GM19240 (cell line): ENCODE results near the gene FAM241B.

Experiments used
- DNase-seq: peaks from one replicate; pipeline ENCODE4 v3.0.0; 2011; ENCODE audit warnings: low spot score; ENCODE audit not compliant: insufficient read length

FAM241B gene

DNA sequence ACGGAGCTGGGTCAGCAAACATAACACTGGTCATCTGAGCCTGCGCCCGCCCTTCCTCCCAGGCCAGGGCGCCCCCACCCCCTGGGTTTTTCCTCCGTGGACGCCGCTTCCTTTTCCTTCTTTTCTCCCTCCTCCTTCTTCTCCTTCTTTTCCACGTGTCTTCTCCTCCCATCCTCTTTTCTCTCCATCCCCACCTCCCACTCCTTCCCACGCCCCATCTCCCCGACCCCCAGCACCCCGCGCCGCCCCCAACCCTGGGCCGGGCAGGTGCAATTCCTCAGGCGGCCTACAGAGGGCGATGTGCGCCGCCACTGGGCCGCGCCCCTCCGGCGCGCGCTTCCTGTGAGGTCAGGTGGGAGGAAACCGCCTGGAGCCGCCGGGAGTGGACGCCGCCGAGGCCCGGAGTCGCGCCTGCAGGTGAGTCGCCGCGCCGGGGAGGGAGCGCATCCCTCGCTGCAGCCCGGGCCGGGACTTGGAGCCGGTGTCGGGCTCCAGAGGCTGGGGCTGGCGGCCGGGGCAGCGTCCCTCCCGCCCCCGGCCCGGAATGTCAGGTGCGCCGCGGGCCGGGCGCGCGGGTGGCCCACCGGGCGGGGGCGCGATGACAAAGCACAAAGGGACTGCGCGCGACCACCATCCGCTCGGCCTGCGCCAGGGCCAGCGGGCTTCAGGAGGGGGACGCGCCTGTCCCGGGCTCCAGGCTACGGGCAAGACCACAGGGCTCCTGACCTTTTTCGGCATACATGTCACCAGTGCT lies at the start of gene FAM241B:
TSS of gene FAM241B (plus strand) at position 351 of the 754 bp plus-strand sequence. CDS start 1,497 bp downstream, outside the sequence.
- peak; percentile 33 for DNase-seq

GRCh38 chr10:69580435-69580834 lies 49.6 kb upstream of the FAM241B start:
- no peak for DNase-seq

GRCh38 chr10:69583106-69583505 lies 46.9 kb upstream of the FAM241B start:
- DNase-seq, result no peak

DNA sequence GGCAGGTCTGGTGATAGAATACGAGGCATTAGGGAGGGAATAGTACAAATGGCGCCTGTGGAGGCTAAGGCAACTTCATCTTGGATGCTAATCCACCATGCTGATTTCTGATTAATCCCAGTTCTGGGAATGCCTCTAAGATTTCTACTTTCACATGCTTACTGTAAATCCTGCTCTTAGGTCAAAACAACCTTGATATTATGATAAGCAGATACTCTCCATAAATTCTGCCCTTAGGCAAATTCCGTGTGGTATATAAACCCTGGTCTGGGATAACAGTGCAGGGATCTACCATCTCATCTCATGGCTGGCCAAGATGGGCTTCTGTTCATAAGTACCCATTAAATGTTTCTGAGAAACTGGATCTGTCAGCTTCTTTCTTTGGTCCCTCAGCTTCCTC lies 45.4 kb upstream of the FAM241B start:
- no peak for DNase-seq

GRCh38 chr10:69588358-69588757 lies 41.7 kb upstream of the FAM241B start:
- no peak for DNase-seq

GRCh38 chr10:69600761-69601330 lies 29.2 kb upstream of the FAM241B start:
- no peak for DNase-seq

DNA sequence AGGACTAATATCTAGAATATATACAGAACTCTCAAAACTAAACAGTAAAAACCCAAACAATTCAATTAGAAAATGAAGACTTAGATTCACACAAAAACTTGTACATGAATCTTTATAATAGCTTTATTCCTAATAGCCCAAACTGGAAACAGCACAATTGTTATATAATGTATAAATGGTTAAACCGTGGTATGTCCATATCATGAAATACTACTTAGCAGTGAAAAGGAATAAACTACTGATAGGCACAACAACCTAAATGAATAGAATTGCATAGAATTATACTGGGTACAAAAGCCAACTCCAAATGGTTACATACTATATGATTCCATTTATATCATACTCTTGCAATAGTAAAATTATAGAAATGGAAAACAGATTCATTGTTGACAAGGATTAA lies 21.0 kb upstream of the FAM241B start:
- DNase-seq, result no peak

DNA sequence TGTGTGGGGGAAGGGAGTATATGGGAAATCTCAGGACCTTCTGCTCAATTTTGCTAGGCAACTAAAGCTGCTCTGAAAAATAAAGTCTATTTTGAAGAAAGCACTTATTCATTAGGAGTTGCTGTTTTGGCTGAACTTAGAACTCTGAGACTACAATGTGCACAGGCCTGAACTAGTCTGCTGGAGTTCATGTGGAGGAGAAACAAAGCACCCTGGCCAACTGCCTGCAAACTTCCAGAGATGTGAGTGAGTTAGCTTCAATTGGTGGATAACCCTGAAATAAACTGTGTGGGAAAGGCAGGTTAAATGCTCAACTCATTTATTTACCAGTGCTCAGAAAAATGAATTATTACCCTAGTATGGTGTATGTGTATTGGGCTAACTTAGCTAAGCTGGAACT lies 17.3 kb upstream of the FAM241B start:
- no peak for DNase-seq

DNA sequence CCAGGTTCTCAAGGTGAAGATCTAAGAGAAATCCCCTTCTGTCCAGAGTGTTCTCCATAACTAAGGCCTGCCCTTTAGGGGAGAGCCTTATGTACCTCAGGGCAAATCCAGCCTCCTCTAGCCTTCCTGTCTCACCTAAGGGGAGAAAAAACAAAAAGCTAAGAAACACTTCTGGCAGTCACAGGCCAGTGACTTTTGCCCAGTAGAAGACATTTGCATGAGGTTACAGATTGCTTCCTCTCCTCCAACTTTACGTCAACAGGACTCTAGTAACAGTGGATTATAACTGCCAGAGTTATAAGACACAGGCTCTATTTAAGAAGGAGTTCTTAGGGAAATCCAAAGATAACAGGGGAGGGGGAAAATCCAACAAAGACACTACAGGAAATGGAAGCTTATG lies 15.9 kb upstream of the FAM241B start:
- no peak for DNase-seq

GRCh38 chr10:69616358-69616757 lies 13.7 kb upstream of the FAM241B start:
- DNase-seq, result no peak

GRCh38 chr10:69618746-69619145 lies 11.3 kb upstream of the FAM241B start:
- DNase-seq, result no peak

GRCh38 chr10:69619626-69620025 lies 10.4 kb upstream of the FAM241B start:
- no peak for DNase-seq

DNA sequence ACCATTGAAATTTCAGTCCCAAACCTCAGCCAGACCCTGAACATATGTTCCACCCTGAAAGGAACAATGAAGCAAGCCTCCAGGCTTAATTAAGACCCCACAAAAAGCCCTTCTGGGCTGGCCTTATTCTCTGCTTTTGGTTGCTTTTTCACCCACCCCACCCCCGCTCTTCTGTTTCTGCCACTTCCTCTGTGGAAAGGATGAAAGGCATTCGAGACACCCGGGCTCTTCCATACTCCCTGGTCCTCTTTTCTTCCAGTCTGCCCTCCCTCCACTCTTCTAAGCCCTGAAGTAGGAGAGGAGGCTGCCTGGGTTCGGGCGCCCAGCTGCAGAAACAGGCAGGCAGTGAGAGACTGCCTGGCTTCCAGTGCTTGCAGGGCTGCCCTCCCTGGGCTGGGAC lies 9.4 kb upstream of the FAM241B start:
- no peak for DNase-seq

DNA sequence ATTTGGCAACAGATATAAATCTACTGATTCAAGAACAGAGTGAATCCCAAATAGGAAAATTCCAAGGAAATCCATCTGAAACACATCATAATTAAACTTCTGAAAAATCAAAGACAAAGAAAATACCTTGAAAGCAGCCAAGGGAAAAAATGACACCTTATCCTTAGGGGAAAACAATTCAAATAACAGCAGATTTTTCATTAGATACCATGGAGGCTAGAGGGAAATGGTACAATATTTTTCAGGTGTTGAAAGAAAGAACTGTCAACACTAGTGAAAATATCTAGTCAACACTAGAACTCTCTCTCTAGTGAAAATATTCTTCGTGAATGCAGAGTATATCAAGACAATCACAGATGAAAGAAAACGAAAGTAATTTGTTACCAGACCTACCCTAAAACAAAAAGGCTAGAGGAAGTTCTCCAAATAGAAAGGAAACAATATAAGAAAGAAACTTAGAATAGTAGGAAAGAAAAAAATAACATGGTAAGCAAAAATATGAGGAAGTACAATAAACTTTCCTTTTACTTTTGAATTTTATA lies 5.7 kb upstream of the FAM241B start:
- DNase-seq, result no peak

GRCh38 chr10:69626826-69627225 lies 3.2 kb upstream of the FAM241B start:
- no peak for DNase-seq

DNA sequence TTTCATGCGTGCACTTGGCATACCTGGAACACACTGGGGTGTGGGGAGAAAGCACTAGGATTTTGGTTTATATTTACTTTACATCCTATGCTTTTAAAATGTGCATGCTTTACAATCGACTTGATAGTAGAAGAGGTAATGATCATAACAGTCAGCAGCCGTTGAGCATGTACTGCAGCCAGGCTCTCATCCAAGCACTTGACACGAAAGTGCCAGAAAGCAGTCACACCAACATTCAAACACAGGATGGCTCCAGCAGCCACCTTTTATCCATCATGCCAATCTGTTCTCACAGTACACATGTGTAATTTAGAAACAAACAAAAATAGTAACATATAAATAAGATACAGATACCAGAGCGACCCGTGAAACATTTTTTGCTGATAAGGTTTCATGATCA lies 1.2 kb upstream of the FAM241B start:
- no peak for DNase-seq

DNA sequence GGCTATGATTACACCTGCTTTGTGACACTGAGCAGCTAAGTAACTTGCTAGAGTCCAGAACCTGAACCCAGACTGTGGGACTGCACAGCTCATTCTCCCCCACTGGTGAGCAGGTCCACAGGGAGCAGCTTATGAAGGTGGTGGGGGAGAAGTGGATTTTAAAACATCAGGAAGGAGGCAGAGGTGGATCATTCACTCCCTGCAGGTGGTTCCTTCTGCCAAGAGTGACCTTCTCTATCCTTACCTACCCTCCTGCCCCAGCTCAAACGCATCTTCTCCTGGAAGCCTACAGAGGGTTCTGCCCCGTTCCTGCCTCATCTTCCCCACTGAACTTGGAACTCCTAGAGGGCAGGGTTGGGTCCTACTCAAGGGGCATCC lies 539 bp upstream of the FAM241B start:
- DNase-seq, result no peak

DNA sequence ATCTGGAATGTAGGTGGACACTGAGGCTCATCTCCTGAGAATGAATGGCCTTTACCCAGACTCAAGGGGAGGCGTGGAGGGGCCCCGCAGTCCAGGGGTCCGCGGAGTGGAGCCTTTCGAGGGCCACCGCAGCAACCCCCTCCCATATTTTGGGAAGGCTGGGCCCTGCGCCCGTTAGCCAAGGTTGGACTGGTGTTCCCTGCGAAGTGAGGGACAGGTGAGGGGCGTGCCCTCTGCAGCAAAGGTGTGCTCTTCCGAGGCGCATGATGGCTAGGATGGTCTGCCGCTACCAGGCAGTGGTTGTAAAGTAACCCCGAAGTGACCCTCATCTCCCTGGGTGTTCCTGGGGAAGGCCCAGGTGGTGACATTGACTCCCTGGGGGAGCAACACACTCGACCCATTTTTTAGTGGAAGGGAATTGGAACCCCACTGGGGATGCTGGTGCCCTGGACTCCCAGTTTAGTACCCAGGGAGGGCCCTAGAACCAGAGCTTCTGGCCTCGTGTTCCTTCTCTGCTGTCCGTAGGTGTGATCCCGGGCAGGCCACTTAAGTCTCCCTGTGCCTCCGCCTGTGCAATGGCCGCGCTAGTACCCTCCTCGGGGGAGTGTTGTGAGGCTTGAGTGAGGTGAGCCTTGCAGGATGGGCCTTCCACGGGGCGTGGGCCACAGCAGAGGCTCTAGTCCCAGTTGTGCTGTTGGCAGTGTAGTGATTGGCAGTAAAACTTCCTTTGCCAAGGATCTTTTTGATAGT lies 779 bp downstream of the FAM241B start:
- DNase-seq, result no peak

DNA sequence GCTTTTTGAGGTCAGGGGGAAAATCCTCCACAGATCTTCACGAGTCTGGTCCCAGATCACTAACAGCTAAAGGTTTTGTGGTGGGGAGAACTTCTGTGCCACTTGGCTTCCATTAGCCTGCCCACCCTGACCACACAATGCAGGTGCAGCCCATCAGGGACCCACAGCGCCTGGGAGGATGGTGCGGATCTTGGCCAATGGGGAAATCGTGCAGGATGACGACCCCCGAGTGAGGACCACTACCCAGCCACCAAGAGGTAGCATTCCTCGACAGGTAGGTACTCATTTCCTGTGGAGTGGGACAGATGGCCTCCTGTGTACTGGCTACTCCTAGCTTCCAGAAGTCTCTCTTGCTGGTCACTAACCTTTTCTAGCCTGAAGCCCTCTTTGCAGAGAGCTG lies 1.5 kb downstream of the FAM241B start:
- no peak for DNase-seq

DNA sequence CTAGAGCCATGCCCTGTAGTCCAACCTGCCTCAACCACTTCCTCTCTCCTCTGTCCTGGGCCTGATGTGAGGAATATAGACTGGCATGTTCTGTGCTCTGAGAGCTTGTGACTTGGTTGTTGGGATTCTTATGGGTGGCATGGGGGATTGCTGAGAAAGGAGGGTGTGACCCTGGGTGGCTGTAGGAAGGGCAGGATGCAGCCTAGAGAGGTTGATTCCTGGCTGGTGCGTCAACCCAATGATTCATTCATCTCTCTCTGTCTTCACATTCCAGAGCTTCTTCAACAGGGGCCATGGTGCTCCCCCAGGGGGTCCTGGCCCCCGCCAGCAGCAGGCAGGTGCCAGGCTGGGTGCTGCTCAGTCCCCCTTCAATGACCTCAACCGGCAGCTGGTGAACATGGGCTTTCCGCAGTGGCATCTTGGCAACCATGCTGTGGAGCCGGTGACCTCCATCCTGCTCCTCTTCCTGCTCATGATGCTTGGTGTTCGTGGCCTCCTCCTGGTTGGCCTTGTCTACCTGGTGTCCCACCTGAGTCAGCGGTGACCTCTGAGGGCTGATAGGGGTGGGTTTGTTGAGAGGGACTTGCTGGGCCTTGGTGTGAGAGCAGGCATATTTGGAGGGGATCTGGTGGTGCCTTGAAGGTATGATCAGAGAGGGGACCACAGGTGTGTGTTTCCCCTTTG lies 2.6 kb downstream of the FAM241B start:
- no peak for DNase-seq
